ENCODE measurements around the gene PDE4D.

DNA sequence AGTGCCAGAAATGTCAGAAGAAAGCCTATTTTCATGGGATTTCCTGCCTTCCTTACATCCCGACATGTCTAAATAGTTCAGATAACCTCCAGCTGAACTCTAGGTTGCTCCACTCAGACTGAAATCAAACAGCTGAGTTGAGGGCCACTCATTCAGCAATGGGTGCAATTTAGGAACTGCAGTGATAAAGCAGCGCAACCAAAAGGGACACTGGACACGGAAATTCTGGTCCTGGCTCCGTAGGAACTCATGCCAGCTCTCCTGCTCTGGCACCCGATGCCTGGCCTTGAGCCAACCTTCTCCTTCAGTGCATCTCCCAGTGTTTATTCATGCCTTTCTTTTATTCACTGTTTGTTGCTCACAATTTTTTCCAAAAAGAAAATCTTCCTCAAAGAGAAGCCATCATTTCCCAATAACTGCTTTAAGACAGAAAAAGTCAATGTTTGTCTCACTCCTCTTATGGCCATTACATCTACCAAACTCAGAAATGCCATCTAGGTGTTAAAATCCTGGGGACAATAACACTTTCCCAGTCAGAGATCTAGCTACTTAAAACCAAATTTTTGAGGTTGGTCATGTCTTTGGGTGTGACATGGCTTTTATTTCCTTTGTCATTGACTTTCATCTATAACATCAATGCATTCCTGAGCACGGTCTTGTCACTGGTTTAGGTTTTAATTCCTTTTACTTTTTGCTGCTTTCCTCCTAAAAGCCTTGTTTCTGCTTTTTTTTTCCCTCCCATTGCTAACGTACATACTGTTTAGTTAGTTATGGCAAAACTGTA, 126.9 kb downstream of the PDE4D start:
- no peak for TF ChIP-seq RELA (CRISPR knock-in tag; IDR thresholded peaks at IDR 0.05; ENCODE audit: borderline replicate concordance)
- TF ChIP-seq NFYB (CRISPR knock-in tag; conservative IDR thresholded peaks at IDR 0.05; ENCODE audit: low read depth): no peak
- no peak for TF ChIP-seq ZNF317 (CRISPR knock-in tag; IDR thresholded peaks at IDR 0.05; ENCODE audit: borderline replicate concordance, low read depth)
- TF ChIP-seq, protein P1, sequence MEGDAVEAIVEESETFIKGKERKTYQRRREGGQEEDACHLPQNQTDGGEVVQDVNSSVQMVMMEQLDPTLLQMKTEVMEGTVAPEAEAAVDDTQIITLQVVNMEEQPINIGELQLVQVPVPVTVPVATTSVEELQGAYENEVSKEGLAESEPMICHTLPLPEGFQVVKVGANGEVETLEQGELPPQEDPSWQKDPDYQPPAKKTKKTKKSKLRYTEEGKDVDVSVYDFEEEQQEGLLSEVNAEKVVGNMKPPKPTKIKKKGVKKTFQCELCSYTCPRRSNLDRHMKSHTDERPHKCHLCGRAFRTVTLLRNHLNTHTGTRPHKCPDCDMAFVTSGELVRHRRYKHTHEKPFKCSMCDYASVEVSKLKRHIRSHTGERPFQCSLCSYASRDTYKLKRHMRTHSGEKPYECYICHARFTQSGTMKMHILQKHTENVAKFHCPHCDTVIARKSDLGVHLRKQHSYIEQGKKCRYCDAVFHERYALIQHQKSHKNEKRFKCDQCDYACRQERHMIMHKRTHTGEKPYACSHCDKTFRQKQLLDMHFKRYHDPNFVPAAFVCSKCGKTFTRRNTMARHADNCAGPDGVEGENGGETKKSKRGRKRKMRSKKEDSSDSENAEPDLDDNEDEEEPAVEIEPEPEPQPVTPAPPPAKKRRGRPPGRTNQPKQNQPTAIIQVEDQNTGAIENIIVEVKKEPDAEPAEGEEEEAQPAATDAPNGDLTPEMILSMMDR (IDR thresholded peaks at IDR 0.05): no peak
- TF ChIP-seq ETV6 (CRISPR knock-in tag; IDR thresholded peaks at IDR 0.05): no peak
- no peak for TF ChIP-seq FOXK1 (CRISPR knock-in tag; IDR thresholded peaks at IDR 0.05)
- TF ChIP-seq, protein P2, sequence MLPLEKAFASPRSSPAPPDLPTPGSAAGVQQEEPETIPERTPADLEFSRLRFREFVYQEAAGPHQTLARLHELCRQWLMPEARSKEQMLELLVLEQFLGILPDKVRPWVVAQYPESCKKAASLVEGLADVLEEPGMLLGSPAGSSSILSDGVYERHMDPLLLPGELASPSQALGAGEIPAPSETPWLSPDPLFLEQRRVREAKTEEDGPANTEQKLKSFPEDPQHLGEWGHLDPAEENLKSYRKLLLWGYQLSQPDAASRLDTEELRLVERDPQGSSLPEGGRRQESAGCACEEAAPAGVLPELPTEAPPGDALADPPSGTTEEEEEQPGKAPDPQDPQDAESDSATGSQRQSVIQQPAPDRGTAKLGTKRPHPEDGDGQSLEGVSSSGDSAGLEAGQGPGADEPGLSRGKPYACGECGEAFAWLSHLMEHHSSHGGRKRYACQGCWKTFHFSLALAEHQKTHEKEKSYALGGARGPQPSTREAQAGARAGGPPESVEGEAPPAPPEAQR (CRISPR knock-in tag; IDR thresholded peaks at IDR 0.05): no peak
- TF ChIP-seq TP53 (CRISPR knock-in tag; IDR thresholded peaks at IDR 0.05): no peak
